C4-2B (cell line): ENCODE results near the gene ZFR2.

Source experiments
- H3K27ac ChIP-seq: fragments of 450-650 bp; 2 replicates; pipeline ENCODE4 v1.5.1; 2017
- CTCF ChIP-seq: fragments of 450-650 bp; conservative IDR thresholded peaks from 2 replicates; pipeline ENCODE4 v1.5.1; 2017; ENCODE audit warnings: mild to moderate bottlenecking
- ZFX ChIP-seq: fragments of 450-650 bp; IDR thresholded peaks from 2 replicates; pipeline ENCODE4 v1.6.1; 2017

Gene ZFR2

DNA sequence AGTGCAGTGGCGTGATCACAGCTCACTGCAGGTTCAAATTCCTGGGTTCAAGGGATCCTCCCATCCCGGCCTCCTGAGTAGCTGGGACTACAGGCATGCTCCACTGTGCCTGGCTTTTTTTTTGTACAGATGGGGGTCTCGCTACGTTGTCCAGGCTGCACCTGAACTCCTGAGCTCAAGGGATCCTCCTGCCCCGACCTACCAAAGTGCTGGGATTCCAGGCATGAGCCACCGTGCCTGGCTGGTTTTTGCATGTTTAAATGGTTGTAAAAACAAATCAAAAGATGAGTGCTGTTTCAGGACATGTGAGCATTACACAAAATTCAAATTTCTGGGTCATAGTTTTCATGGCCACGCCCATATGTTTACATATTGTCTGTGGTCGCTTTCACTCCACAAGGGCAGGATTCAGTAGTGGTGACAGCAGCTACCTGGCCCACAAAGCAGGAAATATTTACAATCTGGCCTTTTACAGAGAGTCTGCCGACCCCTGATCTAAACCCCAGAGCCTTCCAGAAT, 88.0 kb downstream of the ZFR2 start:
- no peak overlapping the region for H3K27ac ChIP-seq

GRCh38 chr19:3778899-3779723, 89.7 kb downstream of the ZFR2 start:
- TF ChIP-seq ZFX (no peak), CTCF (no peak)
- H3K27ac ChIP-seq: no peak overlapping the region

More for the DNA sequence above, 88.0 kb downstream of the ZFR2 start:
- TF ChIP-seq ZFX: no peak
- no peak for TF ChIP-seq CTCF

DNA sequence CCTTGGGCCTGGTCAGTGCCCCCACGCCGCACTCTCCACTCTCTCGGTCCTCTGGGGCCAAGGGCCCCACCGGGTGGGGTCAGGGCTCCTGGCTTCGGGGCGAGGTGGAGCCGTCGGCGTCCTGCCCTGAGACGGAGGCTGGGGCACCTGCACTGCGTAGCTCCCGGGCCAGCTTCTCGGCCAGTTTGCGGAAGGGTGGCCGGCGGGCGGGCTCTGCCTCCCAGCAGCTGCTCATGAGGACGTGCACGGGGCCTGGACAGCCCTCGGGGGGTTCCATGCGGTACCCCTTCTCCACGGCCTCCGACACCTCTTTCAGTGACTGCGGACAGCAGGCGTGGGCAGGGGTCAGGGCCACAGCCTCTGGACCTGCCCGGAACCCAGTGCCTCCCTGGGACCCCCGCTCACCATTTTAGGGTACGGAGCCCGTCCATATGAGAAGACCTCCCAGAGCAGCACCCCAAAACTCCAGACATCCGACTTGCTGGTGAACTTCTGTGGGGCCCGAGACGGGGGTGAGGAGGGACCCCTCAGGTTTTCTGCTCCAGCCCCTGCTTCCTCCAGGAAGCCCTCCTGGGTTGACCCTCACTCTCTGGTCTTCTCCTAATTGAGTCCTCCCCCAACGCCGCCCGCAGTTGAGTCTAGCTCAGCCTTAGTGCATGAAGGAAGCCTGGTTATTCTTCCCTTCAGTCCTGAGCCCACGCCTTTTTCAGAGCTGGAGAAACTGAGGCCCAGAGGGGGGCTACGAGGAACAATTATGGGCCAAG, 90.6 kb downstream of the ZFR2 start:
- no peak overlapping the region for H3K27ac ChIP-seq
- TF ChIP-seq ZFX (no peak), CTCF (no peak)

DNA sequence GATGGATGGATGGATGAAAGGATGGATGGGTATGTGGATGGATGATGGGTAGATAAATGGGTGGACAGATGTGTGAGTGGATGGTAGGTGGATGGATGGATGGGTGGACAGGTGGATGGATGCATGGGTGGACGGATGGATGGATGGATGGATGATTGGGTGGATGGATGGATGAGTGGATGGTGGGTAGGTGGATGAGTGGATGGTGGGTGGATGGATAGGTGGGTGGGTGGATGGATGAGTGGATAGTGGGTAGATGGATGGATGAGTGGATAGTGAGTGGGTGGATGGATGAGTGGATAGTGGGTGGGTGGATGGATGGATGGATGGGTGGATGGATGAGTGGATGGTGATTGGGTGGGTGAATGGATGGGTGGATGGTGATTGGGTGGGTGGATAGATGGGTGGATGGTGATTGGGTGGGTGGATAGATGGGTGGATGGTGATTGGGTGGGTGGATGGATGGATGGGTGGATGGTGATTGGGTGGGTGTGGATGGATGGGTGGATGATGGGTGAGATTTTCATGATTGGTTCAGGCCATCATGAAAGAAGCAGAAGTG, 92.3 kb downstream of the ZFR2 start:
- TF ChIP-seq CTCF: no peak
- no peak for TF ChIP-seq ZFX
- H3K27ac ChIP-seq: no peak overlapping the region

DNA sequence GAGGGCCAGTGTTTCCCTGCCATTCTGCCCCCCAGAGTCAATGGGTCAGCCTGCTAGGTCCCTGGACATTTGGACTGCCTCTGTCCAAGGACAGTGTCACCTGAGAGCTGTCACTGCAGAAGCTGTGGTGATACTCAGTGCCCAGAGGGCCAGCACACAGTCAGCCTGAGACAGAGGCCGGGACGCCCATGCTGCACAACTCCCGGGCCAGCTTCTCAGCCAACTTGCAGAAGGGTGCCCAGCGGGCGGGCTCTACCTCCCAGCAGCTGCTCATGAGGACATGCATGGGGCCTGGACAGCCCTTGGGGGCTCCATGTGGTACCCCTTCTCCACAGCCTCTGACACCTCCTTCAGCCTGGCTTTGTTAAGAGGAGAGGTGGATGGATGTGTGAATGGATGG, 93.0 kb downstream of the ZFR2 start:
- TF ChIP-seq ZFX: no peak
- no peak for TF ChIP-seq CTCF
- no peak overlapping the region for H3K27ac ChIP-seq

- H3K27ac ChIP-seq: no peak overlapping the region
- TF ChIP-seq CTCF (no peak), ZFX (no peak)
Measured at GRCh38 chr19:3775374-3775711, 93.5 kb downstream of the ZFR2 start.
